RWPE1 (cell line): ENCODE results near the gene SELENOS.

Experiments
- CTCF ChIA-PET: fragments of 350-600 bp; sonication (Branson Sonifier 250); formaldehyde crosslinking; extraction: SDS; loops from one replicate; lab custom pipeline; 2021; lab: Yijun Ruan, JAX
- POLR2A ChIA-PET: fragments of 400-600 bp; formaldehyde crosslinking; extraction: SDS; loops from one replicate; lab custom pipeline; 2020; ENCODE audit warnings: antibody characterized with exemption; ENCODE audit not compliant: low non-redundant PET; lab: Yijun Ruan, JAX
- DNase-seq: peaks from one replicate; pipeline ENCODE4 v3.0.0; 2012; ENCODE audit warnings: low spot score
- H3K27ac ChIP-seq: fragments of 450-650 bp; 2 replicates; pipeline ENCODE4 v1.5.1; 2017
- TF ChIP-seq, protein P1 (sequence below): fragments of 450-650 bp; conservative IDR thresholded peaks from 2 replicates; pipeline ENCODE4 v1.5.1; 2017; ENCODE audit warnings: low read depth, mild to moderate bottlenecking

Gene SELENOS

DNA sequence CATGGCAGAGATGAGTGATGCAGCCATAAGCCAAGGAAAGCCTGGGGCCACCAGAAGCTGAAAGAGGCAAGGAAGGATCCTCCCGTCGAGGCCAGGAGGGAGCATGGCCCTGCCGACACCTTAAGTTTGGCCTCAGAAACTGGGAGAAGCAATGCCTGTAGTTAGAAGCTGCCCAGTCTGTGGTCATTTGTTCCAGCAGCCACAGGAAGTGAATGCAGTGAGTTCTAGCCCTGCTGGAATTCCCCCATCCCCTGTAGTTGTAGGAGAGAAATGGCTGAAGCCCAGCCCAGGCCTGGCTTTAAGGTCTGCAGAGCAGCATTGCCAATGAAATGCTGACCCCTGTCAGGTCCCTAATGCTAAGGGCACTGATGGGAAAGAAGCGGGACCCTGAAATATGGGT, 13.3 kb downstream of the SELENOS start:
- DNase-seq: no peak
- POLR2A ChIA-PET: no interaction called here
- CTCF ChIA-PET: no interaction called here
- H3K27ac ChIP-seq: no peak overlapping the region
- TF ChIP-seq, protein P1, sequence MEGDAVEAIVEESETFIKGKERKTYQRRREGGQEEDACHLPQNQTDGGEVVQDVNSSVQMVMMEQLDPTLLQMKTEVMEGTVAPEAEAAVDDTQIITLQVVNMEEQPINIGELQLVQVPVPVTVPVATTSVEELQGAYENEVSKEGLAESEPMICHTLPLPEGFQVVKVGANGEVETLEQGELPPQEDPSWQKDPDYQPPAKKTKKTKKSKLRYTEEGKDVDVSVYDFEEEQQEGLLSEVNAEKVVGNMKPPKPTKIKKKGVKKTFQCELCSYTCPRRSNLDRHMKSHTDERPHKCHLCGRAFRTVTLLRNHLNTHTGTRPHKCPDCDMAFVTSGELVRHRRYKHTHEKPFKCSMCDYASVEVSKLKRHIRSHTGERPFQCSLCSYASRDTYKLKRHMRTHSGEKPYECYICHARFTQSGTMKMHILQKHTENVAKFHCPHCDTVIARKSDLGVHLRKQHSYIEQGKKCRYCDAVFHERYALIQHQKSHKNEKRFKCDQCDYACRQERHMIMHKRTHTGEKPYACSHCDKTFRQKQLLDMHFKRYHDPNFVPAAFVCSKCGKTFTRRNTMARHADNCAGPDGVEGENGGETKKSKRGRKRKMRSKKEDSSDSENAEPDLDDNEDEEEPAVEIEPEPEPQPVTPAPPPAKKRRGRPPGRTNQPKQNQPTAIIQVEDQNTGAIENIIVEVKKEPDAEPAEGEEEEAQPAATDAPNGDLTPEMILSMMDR: no peak

DNA sequence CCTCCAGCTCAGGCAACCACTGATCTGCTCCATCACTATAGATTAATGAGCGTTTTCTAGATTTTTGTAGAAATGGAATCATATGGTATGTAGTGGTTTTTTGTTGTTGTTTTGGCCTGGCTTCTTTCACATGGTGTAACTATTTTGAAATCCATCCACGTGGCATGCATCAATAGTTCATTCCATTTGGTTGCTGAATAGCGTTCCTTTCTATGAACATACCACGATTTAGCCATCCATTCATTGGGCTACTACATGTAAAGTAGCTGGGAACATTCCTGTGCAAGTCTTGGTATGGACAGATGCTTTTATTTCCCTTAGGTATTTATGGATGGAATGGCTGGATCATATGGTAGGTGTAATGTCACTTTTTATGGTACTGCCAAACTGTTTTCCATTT, 14.7 kb downstream of the SELENOS start:
- no peak overlapping the region for H3K27ac ChIP-seq
- ChIA-PET CTCF (interaction anchor here (3.7 kb wide), 1 partner anchor 254 kb away, joined by 14 read pairs; no protein-coding TSS in a partner anchor), POLR2A (interaction anchor here (0.6 kb wide), 1 partner anchor 25 kb away, joined by 3 read pairs; no protein-coding TSS in a partner anchor)
- DNase-seq: no peak
- TF ChIP-seq, protein P1: no peak

DNA sequence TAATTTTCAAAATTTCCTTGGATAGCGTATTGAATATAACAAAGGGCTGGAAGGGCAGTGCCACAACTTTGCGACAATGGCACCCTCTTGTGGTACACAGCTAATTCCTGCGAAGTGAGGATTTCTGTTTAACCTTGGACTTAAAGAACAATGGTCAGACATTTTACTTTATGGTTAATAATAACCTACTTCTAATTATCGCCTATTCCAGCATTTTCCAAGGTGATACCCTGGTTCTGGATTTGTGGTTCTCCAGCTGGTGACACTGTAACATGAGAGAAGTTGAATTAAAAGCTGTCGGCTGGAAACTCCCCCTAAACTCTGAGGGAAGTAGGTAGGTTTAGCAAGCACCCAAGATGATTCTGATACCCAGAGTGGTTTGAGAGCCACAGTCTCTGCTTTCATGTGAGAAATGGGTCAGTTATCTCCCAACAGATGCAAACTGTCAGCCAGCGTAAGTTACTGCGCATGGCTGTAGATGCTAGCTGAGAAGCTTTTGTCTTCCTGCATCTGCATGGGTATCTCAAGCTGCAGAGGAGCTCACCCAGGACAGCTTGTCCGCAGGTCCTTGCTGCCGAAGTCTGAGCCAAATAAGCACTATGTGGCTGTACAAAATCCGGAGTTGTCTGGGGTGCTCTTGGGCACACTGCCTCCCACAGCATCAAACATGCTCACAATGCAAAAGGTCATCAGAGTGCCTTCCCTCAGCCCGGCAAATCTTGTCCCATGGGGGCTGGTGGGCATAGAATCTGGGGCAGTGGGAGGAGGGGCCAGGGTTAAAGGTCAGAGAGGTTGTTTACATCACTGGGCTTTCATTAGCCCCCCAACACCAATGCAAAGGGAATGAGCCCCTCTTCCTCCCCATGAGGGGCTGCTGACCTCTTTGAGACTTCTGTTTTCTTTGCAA, 18.8 kb downstream of the SELENOS start:
- H3K27ac ChIP-seq: no peak overlapping the region
- ChIA-PET POLR2A (no interaction called here), CTCF (interaction anchor here (0.5 to 1.7 kb wide), 14 partner anchors 12 to 270 kb away, joined by 3 to 14 read pairs (median 4); no protein-coding TSS in a partner anchor)
- TF ChIP-seq, protein P1: peak; percentile 89
- DNase-seq: peak; percentile 61

DNA sequence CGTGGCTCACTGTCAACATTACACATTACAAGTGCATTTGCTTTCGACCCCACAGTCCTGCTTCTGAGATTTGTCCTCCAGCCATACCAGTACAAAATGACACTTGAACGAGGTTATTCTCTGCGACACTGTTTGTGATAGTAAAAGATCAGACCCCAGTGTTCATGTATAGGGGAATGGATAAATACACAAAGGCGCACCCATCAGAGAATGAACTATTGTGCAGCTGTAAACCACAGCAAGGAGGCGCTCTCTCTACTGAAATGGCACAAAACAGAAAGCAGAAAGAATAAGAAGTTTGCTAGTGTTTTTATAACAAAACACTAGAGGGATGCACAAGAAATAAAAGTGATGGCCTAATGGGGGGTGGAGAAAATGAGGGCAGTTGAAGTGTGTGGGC, 20.5 kb downstream of the SELENOS start:
- TF ChIP-seq, protein P1: no peak
- ChIA-PET CTCF (interaction anchor here (0.6 to 1.5 kb wide), 3 partner anchors 167 to 241 kb away, joined by 3 to 4 read pairs (median 3); no protein-coding TSS in a partner anchor), POLR2A (no interaction called here)
- no peak for DNase-seq
- H3K27ac ChIP-seq: no peak overlapping the region

DNA sequence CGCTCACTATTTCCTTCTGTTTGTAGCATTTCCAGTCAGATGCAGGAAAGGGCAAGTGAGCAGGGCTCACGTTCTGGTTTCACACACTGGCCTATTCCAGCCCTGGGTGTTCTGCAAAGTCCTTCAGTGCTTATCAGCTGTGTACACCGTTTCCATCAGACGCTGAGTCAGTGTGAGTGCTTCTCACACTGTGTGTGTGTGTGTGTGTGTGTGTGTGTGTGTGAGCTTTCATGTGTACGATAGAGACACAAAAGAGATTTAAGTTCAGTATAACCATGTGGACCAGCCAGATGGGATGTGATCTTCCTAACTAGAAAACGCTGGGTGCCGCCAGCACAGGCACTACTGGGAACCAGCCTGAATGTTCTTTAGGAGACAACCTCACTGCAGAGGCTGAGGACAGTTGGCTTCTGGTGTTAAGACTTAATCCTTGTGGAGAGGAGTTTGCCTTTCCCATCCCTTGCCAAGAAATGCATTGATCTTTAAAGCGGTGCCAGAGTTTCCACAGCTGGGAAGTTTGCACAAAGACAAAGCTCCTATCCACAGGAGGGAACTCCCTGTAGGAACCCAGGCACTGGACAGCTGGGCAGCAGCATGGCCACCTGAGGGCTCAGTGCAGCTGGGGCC, 21.6 kb downstream of the SELENOS start:
- TF ChIP-seq, protein P1: no peak
- POLR2A ChIA-PET: no interaction called here
- CTCF ChIA-PET: interaction anchor here (0.5 to 1.5 kb wide), 2 partner anchors 31 to 167 kb away, joined by 5 read pairs; no protein-coding TSS in a partner anchor

DNA sequence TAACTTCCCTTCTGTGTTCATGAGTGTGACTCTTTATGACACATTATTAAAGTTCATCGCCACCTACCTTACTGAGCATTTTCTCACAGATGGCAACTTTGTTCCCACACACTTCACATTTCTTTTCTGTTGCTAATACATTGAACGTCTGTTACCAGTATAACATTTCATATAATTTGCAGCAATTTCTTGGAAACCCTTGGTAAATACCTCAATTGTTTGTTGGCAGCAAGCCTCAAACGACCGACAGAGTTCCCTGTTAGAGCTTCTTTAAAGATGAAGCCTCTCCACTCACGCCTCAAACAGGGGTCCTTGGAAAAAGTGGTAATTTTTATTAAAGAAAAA, 22.3 kb downstream of the SELENOS start:
- POLR2A ChIA-PET: no interaction called here
- DNase-seq: no peak
- TF ChIP-seq, protein P1: no peak
- CTCF ChIA-PET: interaction anchor here (0.6 to 1.5 kb wide), 3 partner anchors 167 to 246 kb away, joined by 3 to 6 read pairs (median 5); no protein-coding TSS in a partner anchor
- H3K27ac ChIP-seq: no peak overlapping the region

More for the DNA sequence above, 21.6 kb downstream of the SELENOS start:
- no peak overlapping the region for H3K27ac ChIP-seq
- DNase-seq: no peak
